Natural killer cell (primary cell): Measurements from ENCODE around the gene GNG7. TPM values are rescaled to one million over a fixed set of nuclear protein-coding genes. Genes with fewer than 3 reads are reported as not detected.

Experiments
- ATAC-seq, 3 donors: fragments of 150-1000 bp in 2 of 3; fragments of 200-7000 bp in 1 of 3; cut with Tn5 transposase; 1 replicate in 1 of 3; 2 replicates in 2 of 3; pipeline ENCODE4 v1.10.0; 2021; ENCODE audit warnings: mild to moderate bottlenecking in 2 of 3, moderate library complexity in 2 of 3
- DNase-seq, 2 donors: peaks; one replicate each; pipeline versions ENCODE4 v3.0.0 to v3.0.0-alpha.2; 2013 to 2021; ENCODE audit warnings: mixed read lengths in 1 of 2
- H3K27ac ChIP-seq: one replicate; pipeline ENCODE4 v1.5.1; 2013; ENCODE audit warnings: mild to moderate bottlenecking, low read length
- H3K27me3 ChIP-seq: one replicate; pipeline ENCODE4 v1.6.1; 2013; ENCODE audit warnings: low read length; ENCODE audit not compliant: control insufficient read depth, insufficient read depth
- H3K36me3 ChIP-seq: one replicate; pipeline ENCODE4 v1.6.1; 2013; ENCODE audit warnings: low read length; ENCODE audit not compliant: control insufficient read depth, insufficient read depth
- H3K4me1 ChIP-seq: one replicate; pipeline ENCODE4 v1.6.1; 2013; ENCODE audit warnings: low read length; ENCODE audit not compliant: control insufficient read depth, insufficient read depth
- H3K4me3 ChIP-seq: one replicate; pipeline ENCODE4 v1.5.1; 2013; ENCODE audit warnings: low read length
- H3K9me3 ChIP-seq: one replicate; pipeline ENCODE4 v1.6.1; 2013; ENCODE audit warnings: low read length; ENCODE audit not compliant: control insufficient read depth, insufficient read depth
- H3K27ac Mint-ChIP-seq, 2 donors: one replicate each; pipeline ENCODE4 v1.8.0; 2022; ENCODE audit warnings: mild to moderate bottlenecking in 2 of 2, mixed read lengths in 2 of 2, moderate library complexity in 1 of 2
- H3K27me3 Mint-ChIP-seq, 2 donors: one replicate each; pipeline ENCODE4 v1.8.0; 2022; ENCODE audit warnings: low read depth in 2 of 2, mixed read lengths in 2 of 2
- H3K36me3 Mint-ChIP-seq: one replicate; pipeline ENCODE4 v1.8.0; 2022; ENCODE audit warnings: mixed read lengths
- H3K4me1 Mint-ChIP-seq, 2 donors: one replicate each; pipeline ENCODE4 v1.8.0; 2022; ENCODE audit warnings: mixed read lengths in 2 of 2
- H3K4me3 Mint-ChIP-seq: one replicate; pipeline ENCODE4 v1.8.0; 2022; ENCODE audit warnings: mild to moderate bottlenecking, moderate library complexity, mixed read lengths
- H3K9me3 Mint-ChIP-seq, 2 donors: one replicate each; pipeline ENCODE4 v1.8.0; 2022; ENCODE audit warnings: mixed read lengths in 2 of 2
- WGBS: methylation state at CpG from one replicate; pipeline ENCODE4 v1.1.7; 2013; ENCODE audit warnings: missing lambda C conversion rate; ENCODE audit not compliant: insufficient coverage; 5-methylcytosine and 5-hydroxymethylcytosine counted together
- intact Hi-C: fragments of 100-400 bp; cut with micrococcal nuclease; formaldehyde crosslinking; loops from one replicate; pipeline ENCODE4 v1.14.2; 2022
- total RNA-seq, 4 donors: library from RNA; stranded (reverse); fragments of 120-200 nt in 1 of 4; gene quantifications; one replicate each; pipeline versions ENCODE4 v1.2.3 to v1.2.4, GENCODE V29; 2013 to 2022
- TF ChIP-seq, protein P1 (sequence below): fragments of 200-600 bp; IDR thresholded peaks from one replicate; pipeline ENCODE4 v1.8.0; 2022; ENCODE audit warnings: antibody characterized with exemption

The GNG7 gene
- total RNA-seq, 3 donors from 2014 or later (not counting 1 experiment from before 2014, with no cell fraction given) = 0.75 to 4.8 (median 1.5) TPM

DNA sequence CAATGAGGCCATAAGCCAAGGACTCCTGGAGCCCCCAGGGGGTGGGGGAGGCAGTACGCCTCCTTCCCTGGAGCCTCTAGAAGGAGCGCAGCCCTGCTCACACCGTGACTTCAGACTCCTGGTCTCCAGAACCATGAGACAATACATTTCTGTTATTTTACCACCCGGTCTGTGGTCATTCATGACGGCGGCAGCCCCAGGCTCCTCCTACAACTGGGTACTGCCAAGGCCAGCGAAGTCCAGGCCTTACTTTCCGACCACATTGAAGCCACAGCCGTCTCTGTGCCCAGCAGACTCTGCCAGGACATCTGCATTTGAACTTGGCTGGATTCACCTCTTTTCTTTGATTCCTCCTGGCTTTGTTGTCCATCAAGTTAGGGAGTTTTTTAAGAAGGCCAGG lies 10.5 kb downstream of the GNG7 start:
- no peak overlapping the region for H3K4me3 Mint-ChIP-seq
- peaks cover 13% of the 10 kb centered on the region for H3K4me1 ChIP-seq
- H3K27me3 Mint-ChIP-seq = peaks cover 0 to 4% of the 10 kb centered on the region in 2 donors
- no peaks in the 10 kb centered on the region for H3K36me3 Mint-ChIP-seq
- intact Hi-C loops = no loop called here
- H3K9me3 Mint-ChIP-seq = no peaks in the 10 kb centered on the region
- no peak overlapping the region for H3K27ac Mint-ChIP-seq
- no peaks in the 10 kb centered on the region for H3K9me3 ChIP-seq
- no peak for DNase-seq
- no peak overlapping the region for H3K27ac ChIP-seq
- TF ChIP-seq, protein P1, sequence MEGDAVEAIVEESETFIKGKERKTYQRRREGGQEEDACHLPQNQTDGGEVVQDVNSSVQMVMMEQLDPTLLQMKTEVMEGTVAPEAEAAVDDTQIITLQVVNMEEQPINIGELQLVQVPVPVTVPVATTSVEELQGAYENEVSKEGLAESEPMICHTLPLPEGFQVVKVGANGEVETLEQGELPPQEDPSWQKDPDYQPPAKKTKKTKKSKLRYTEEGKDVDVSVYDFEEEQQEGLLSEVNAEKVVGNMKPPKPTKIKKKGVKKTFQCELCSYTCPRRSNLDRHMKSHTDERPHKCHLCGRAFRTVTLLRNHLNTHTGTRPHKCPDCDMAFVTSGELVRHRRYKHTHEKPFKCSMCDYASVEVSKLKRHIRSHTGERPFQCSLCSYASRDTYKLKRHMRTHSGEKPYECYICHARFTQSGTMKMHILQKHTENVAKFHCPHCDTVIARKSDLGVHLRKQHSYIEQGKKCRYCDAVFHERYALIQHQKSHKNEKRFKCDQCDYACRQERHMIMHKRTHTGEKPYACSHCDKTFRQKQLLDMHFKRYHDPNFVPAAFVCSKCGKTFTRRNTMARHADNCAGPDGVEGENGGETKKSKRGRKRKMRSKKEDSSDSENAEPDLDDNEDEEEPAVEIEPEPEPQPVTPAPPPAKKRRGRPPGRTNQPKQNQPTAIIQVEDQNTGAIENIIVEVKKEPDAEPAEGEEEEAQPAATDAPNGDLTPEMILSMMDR = no peak
- H3K4me1 Mint-ChIP-seq = peaks cover 0 to 5% of the 10 kb centered on the region in 2 donors
- 84% methylated on average over 9 of the region's 9 CpGs for WGBS
- no peaks in the 10 kb centered on the region for H3K36me3 ChIP-seq
- no peaks in the 10 kb centered on the region for H3K27me3 ChIP-seq
- no peak for ATAC-seq
- H3K4me3 ChIP-seq = no peak overlapping the region

DNA sequence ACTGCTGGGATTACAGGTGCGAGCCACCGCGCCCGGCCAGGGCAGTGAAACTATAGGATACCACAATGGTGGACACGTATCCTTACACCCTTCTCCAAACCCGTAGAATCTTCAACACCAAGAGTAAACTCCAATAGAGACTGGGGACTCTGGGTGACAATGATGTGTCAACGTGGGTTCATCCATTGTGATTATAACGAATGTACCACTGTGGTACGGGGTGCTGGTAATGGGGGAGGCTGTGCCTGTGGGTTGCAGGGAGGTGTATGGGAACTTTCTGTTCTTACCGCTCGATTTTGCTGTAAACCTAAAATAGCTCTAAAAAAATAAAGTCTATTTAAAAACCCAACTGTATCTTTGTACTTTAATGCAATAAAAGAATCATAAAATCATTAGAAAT lies 11.6 kb downstream of the GNG7 start:
- Histone ChIP-seq H3K27me3 (no peaks in the 10 kb centered on the region), H3K4me3 (no peak overlapping the region), H3K9me3 (no peaks in the 10 kb centered on the region), H3K27ac (no peak overlapping the region), H3K36me3 (no peaks in the 10 kb centered on the region), H3K4me1 (peaks cover 13% of the 10 kb centered on the region)
- no peak overlapping the region for H3K27ac Mint-ChIP-seq
- H3K4me3 Mint-ChIP-seq = no peak overlapping the region
- 91% methylated on average over 9 of the region's 11 CpGs for WGBS
- intact Hi-C loops = no loop called here
- TF ChIP-seq, protein P1 = no peak
- ATAC-seq = no peak
- peaks cover 0 to 5% of the 10 kb centered on the region in 2 donors for H3K4me1 Mint-ChIP-seq
- no peaks in the 10 kb centered on the region for H3K9me3 Mint-ChIP-seq
- DNase-seq = no peak
- H3K27me3 Mint-ChIP-seq = peaks cover 0 to 4% of the 10 kb centered on the region in 2 donors
- H3K36me3 Mint-ChIP-seq = no peaks in the 10 kb centered on the region

DNA sequence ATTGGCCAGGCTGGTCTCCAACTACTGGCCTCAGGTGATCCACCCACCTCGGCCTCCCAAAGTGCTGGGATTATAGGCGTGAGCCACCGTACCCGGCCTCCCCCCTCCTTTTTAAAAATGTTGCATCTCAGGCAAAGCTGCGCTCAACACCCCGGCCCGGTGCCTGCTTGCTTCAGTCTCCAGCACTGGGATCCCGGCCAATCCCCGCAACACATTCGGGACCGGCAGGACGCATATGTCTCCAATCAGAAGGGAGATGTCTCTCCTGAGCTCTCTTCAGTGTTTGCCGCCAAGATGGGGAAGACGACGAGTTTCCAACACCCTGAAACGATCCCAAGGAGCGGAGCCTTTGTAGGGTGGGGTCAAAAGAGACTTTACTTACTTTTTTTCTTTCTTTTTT lies 16.1 kb downstream of the GNG7 start:
- Mint-ChIP-seq H3K4me3 (no peak overlapping the region), H3K27ac (no peak overlapping the region), H3K36me3 (no peaks in the 10 kb centered on the region), H3K9me3 (no peaks in the 10 kb centered on the region), H3K4me1 (no peaks in the 10 kb centered on the region), H3K27me3 (no peaks in the 10 kb centered on the region)
- TF ChIP-seq, protein P1 = no peak
- Histone ChIP-seq H3K9me3 (no peaks in the 10 kb centered on the region), H3K4me3 (no peak overlapping the region), H3K36me3 (no peaks in the 10 kb centered on the region), H3K27me3 (no peaks in the 10 kb centered on the region), H3K4me1 (peaks cover 4% of the 10 kb centered on the region), H3K27ac (no peak overlapping the region)
- intact Hi-C loops = no loop called here
- 89% methylated on average over 17 of the region's 17 CpGs for WGBS
- DNase-seq (no peak), ATAC-seq (no peak)

DNA sequence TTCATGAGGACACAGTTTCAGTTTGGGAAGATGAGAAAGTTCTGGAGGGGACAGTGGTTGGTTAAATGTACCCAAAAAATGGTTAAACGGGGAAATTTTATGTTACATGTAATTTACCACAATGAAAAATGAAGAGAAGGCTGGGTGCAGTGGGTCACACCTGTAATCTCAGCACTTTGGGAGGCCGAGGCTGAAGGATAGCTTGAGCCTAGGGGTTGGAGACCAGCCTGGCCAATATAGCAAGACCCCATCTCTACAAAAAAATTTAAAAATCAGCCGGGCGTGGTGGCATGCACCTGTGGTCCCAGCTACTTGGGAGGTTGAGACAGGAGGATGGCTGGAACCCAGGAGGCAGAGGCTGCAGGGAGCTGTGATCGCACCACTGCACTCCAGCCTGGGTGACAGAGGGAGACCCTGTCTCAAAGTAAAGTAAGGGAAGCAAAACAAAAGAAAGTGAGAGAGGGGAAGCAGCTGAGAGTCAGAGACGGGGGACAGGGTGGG lies 17.2 kb downstream of the GNG7 start:
- Histone ChIP-seq H3K36me3 (no peaks in the 10 kb centered on the region), H3K4me1 (peaks cover 8% of the 10 kb centered on the region)

More for the DNA sequence above, 17.2 kb downstream of the GNG7 start:
- Histone ChIP-seq H3K9me3 (no peaks in the 10 kb centered on the region), H3K4me3 (no peak overlapping the region), H3K27ac (no peak overlapping the region), H3K27me3 (no peaks in the 10 kb centered on the region)
- ATAC-seq (no peak), DNase-seq (no peak)
- no peaks in the 10 kb centered on the region for H3K36me3 Mint-ChIP-seq
- H3K27ac Mint-ChIP-seq = no peak overlapping the region
- intact Hi-C loops = no loop called here
- H3K27me3 Mint-ChIP-seq = no peaks in the 10 kb centered on the region
- no peaks in the 10 kb centered on the region for H3K4me1 Mint-ChIP-seq
- WGBS = 91% methylated on average over 6 of the region's 6 CpGs
- no peak overlapping the region for H3K4me3 Mint-ChIP-seq
- TF ChIP-seq, protein P1 = no peak
- no peaks in the 10 kb centered on the region for H3K9me3 Mint-ChIP-seq
